ENCODE measurements around the gene EXOC3L4. TPM values are rescaled to one million over a fixed set of nuclear protein-coding genes. Genes with fewer than 3 reads are reported as not detected.
A peak's percentile ranks its signal among the peaks of the same experiment; 100 is the strongest.

Gene EXOC3L4
- total and polyA plus RNA-seq, 9 of the 15 experiments (the other 6 are each of a cell fraction or from before 2014, with no cell fraction given) = 0.10 to 6.7 (median 0.98) TPM; not detected in 1

DNA sequence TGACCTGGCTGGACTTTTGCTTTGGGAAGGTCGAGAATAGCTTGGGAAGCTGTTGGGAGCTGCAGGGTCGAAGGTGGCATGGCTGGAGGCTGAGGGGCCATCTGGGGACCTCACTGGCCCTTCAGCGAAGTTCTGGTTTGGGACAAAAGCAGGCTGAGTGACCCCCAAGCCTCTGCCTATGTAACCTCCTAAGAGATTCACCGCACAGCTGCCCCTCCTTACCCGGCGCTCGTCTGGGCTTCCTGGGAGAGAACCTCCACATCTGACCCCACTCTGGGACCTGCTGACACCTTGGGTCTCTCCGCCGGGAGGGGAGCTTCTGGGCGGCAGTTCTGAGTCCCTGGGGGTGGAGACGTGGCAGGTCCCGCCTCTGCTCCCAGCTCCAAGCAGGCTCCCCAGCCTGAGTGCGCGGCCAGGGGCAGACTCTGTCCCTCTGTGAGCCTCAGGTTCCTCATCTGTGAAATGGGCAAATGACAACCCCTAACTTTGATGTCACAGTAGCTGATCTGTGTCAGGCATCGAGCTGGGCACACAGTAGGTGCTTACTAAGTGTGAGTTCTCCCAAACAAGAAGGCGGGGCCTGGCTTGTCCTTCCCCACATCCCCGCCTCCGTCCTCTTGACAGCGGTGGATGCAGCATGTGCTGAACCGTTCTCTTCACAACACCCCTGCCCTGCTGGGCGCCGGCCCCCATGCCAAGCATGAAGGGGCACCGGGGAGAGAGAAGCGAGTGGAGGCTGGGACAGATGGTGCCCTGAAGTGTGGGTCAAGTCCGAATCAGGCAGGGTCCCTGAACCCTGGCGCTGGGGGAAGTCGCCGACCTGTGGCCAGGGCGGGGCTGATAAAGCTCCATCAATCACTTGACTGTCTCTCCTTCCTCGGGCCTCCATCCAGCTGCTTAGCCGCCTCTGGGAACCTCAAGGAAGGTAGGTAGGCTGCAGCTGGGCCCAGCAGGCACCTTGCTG is 3.8 kb downstream of the EXOC3L4 start (continued):
- TF ChIP-seq PRDM10 (IDR thresholded peaks at IDR 0.05; ENCODE audit: partially characterized antibody) (peak; percentile 95), RBM25 (IDR thresholded peaks at IDR 0.05; ENCODE audit: low read depth, low read length, severe bottlenecking) (peak; percentile 76), CBX1 (IDR thresholded peaks at IDR 0.05; ENCODE audit: low read depth) (peak; percentile 51; the same call in 1 of the 2 replicates), MTF1 (CRISPR knock-in tag; IDR thresholded peaks at IDR 0.05; ENCODE audit: borderline replicate concordance) (no peak), SMARCA5 (IDR thresholded peaks at IDR 0.05) (0 out of 2 replicates have a peak, but pooled peaks have one; percentile 72)
